K562 (cell line): ENCODE results near the gene DDR2.

Source experiments
- ATF6 ChIP-seq: sonication (generic); formaldehyde crosslinking; IDR thresholded peaks from 2 replicates; pipeline ENCODE4 v1.4.0; 2020; ENCODE audit warnings: mild to moderate bottlenecking, missing genetic modification reagents
- CTBP1 ChIP-seq: fragments of 450-650 bp; IDR thresholded peaks from 2 replicates; pipeline ENCODE4 v1.6.1; 2016; ENCODE audit warnings: borderline replicate concordance
- CTCF ChIP-seq, 3 experiments: IDR thresholded peaks in 2 of 3; conservative IDR thresholded peaks in 1 of 3; 2 replicates each; pipeline ENCODE4 v1.5.1; 2011 to 2012; ENCODE audit warnings: low read length in 3 of 3, mild to moderate bottlenecking in 3 of 3, control low read depth in 2 of 3, improper control_type of control experiment in 1 of 3, inconsistent platforms in 1 of 3, low read depth in 1 of 3, mixed read lengths in 1 of 3, moderate library complexity in 1 of 3; ENCODE audit not compliant: insufficient read depth in 2 of 3
- FIP1L1 ChIP-seq: fragments of 200-400 bp; formaldehyde crosslinking; IDR thresholded peaks from 2 replicates; pipeline ENCODE4 v1.6.1; 2018; ENCODE audit warnings: mild to moderate bottlenecking, low read depth, low read length; ENCODE audit not compliant: poor library complexity, severe bottlenecking
- FOSL1 ChIP-seq: fragments of 200-800 bp; sonication (Bioruptor generic); conservative IDR thresholded peaks from 2 replicates; pipeline ENCODE4 v1.6.1; 2016; ENCODE audit warnings: missing genetic modification characterization, missing compliant biosample characterization
- ZNF644 ChIP-seq: fragments of 200-800 bp; sonication (Bioruptor generic); IDR thresholded peaks from 2 replicates; pipeline ENCODE4 v1.6.1; 2016; ENCODE audit warnings: low read depth, missing genetic modification characterization, missing compliant biosample characterization
- TF ChIP-seq, protein P1 (sequence below): sonication (generic); formaldehyde crosslinking; IDR thresholded peaks from 2 replicates; pipeline ENCODE4 v1.9.0; 2022; ENCODE audit warnings: mild to moderate bottlenecking, missing genetic modification reagents
- TF ChIP-seq, protein P2 (sequence below): sonication (generic); formaldehyde crosslinking; IDR thresholded peaks from 2 replicates; pipeline ENCODE4 v1.8.1; 2023; ENCODE audit warnings: mild to moderate bottlenecking, missing genetic modification reagents

DNA sequence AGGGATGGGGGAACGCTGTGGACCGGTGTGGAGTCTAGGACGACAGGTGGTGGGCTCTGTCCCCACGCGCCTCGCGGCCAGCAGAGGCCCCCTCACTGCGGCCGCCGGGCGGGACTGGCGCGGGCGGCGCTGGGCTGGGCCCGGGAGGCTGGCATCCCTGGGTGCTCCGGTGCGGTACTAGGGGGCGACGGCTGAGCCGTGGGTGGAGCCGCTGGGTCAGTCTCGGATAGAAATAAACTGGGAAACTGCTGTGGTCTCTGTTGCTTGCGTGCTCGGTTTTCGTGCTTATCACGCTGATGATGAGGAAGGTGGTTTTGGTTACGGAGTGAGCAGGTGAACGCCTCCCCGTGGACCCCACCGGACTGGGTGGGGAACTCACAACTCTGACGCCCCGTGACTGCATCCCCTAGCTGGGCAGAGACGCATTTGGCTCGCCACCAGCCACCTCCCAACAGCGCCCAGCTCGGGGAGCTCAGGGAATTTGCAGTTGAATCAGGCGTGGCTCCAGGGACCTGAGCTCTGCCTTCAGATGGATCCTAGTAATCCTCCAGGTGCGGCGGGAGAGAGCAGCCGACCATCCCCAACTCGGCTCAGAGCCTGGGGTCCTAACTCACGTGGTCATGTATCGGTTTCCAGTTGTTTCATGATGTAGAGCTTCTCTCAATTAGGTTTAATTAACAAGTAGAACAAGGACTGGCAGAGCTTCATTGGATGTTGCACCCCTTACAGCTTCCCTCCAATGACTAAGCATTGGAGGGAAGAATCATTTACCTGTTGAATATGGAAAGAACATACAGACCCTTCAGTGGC, 190.3 kb downstream of the DDR2 start:
- TF ChIP-seq ZNF644 (tag) = no peak
- TF ChIP-seq FIP1L1 = no peak
- TF ChIP-seq, protein P1, sequence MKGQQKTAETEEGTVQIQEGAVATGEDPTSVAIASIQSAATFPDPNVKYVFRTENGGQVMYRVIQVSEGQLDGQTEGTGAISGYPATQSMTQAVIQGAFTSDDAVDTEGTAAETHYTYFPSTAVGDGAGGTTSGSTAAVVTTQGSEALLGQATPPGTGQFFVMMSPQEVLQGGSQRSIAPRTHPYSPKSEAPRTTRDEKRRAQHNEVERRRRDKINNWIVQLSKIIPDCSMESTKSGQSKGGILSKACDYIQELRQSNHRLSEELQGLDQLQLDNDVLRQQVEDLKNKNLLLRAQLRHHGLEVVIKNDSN (CRISPR knock-in tag) = no peak
- TF ChIP-seq, protein P2, sequence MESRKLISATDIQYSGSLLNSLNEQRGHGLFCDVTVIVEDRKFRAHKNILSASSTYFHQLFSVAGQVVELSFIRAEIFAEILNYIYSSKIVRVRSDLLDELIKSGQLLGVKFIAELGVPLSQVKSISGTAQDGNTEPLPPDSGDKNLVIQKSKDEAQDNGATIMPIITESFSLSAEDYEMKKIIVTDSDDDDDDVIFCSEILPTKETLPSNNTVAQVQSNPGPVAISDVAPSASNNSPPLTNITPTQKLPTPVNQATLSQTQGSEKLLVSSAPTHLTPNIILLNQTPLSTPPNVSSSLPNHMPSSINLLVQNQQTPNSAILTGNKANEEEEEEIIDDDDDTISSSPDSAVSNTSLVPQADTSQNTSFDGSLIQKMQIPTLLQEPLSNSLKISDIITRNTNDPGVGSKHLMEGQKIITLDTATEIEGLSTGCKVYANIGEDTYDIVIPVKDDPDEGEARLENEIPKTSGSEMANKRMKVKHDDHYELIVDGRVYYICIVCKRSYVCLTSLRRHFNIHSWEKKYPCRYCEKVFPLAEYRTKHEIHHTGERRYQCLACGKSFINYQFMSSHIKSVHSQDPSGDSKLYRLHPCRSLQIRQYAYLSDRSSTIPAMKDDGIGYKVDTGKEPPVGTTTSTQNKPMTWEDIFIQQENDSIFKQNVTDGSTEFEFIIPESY (CRISPR knock-in tag) = no peak
- TF ChIP-seq CTBP1 = no peak
- no peak for TF ChIP-seq ATF6 (CRISPR knock-in tag)
- TF ChIP-seq FOSL1 = no peak
- TF ChIP-seq CTCF (IDR thresholded peaks at IDR 0.05 in 2 of 3, conservative IDR thresholded peaks at IDR 0.05 in 1 of 3; ENCODE audit: insufficient read depth in 2 of 3, low read depth in 1 of 3, low read length in 3 of 3) = no peak
